Measurements from ENCODE around the gene EFNA3. TPM values are rescaled to one million over a fixed set of nuclear protein-coding genes. Genes with fewer than 3 reads are reported as not detected.

Gene EFNA3
- total and polyA plus RNA-seq, 9 of the 15 experiments (the other 6 are each of a cell fraction or from before 2014, with no cell fraction given): 0.59 to 7.9 (median 4.7) TPM

DNA sequence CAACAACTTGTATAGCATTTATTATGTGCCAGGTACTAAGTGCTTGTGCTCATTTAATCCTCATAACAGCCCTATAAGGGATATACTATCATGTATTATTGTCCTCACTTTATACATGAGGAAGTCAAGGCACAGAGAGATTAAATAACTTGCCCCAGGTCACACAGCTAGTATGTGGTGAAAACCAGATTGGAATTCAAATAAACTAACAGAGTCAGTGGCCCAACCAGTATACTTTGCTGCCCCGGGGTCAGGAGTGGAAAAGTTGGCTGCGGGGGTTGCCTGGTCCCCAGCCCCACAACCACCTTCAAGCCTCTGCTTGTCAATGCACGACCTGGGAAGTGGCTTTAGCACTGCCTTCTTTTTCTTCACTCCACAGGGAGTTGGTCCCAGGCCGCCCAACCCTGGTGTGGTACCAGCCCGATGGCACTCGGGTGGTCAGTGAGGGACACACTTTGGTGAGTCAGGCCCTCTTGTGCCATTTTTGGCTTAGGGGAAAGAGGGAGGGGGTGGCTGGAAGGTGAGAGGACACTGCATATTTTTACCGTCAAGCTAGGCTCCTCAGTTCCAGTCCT is 25.0 kb upstream of the EFNA3 start:
- 85% methylated on average over 4 of the region's 7 CpGs for WGBS (ENCODE audit: insufficient coverage, low coverage, missing lambda C conversion rate)
- TSS peak; percentile 22 for BruUV-seq (replicated peaks)
- FAIRE-seq (no peak), ATAC-seq (no peak), DNase-seq (ENCODE audit: extremely low read depth in 1 of 4, low spot score in 3 of 4) (no peak)
- no peak overlapping the region; a peak in 1 of 4 replicates for H3K9ac ChIP-seq (ENCODE audit: insufficient read depth in 1 of 2, low read depth in 2 of 2, low read length in 2 of 2)
- no peaks in the 10 kb centered on the region for H3K9me3 ChIP-seq (replicated peaks; ENCODE audit: control insufficient read depth, insufficient read depth, low read depth, low read length)
- ChIA-PET POLR2A (interaction anchor here (0.6 to 1.1 kb wide), 3 partner anchors 12 to 93 kb away, joined by 3 read pairs; no protein-coding TSS in a partner anchor), CTCF (ENCODE audit: low intra/inter-chr PET ratio) (no interaction called here)
- peaks cover 27 to 48% of the 10 kb centered on the region in 2 experiments for H3K4me1 ChIP-seq (replicated peaks in 1 of 2; ENCODE audit: control insufficient read depth in 2 of 2, insufficient read depth in 2 of 2, low read length in 2 of 2)
- H2AFZ ChIP-seq (ENCODE audit: low read depth, low read length): no peak overlapping the region
- H3K27ac ChIP-seq (ENCODE audit: extremely low read depth, low read depth, low read length): no peak overlapping the region
- peaks cover 19% of the 10 kb centered on the region for H3K79me2 ChIP-seq (ENCODE audit: control insufficient read depth, insufficient read depth, low read length)
- in situ Hi-C loops (cut with MboI) (no loop called here), intact Hi-C loops (cut with micrococcal nuclease) (no loop called here)
- H3K9me1 ChIP-seq (ENCODE audit: control insufficient read depth, insufficient read depth, low read length): no peaks in the 10 kb centered on the region
- H3K4me3 ChIP-seq: no peak overlapping the region
- no peak overlapping the region for H3K4me2 ChIP-seq (ENCODE audit: insufficient read depth, low read length)
- peaks cover 47% of the 10 kb centered on the region; the same call in 2 of the 3 replicates for H3K36me3 ChIP-seq (ENCODE audit: control insufficient read depth, insufficient read depth, low read length)
- no peaks in the 10 kb centered on the region for H4K20me1 ChIP-seq (replicated peaks; ENCODE audit: control insufficient read depth, insufficient read depth, low read length)
- no peaks in the 10 kb centered on the region for H3K27me3 ChIP-seq (ENCODE audit: control insufficient read depth in 2 of 2, insufficient read depth in 2 of 2, low read length in 2 of 2)
- TF ChIP-seq NR2F6 (CRISPR knock-in tag; IDR thresholded peaks at IDR 0.05): no peak
- no peak for TF ChIP-seq POLR3G (IDR thresholded peaks at IDR 0.05; ENCODE audit: extremely low read depth, insufficient read length, insufficient replicate concordance)
- TF ChIP-seq ZNF561 (CRISPR knock-in tag; conservative IDR thresholded peaks at IDR 0.05): no peak
- TF ChIP-seq, protein P1, sequence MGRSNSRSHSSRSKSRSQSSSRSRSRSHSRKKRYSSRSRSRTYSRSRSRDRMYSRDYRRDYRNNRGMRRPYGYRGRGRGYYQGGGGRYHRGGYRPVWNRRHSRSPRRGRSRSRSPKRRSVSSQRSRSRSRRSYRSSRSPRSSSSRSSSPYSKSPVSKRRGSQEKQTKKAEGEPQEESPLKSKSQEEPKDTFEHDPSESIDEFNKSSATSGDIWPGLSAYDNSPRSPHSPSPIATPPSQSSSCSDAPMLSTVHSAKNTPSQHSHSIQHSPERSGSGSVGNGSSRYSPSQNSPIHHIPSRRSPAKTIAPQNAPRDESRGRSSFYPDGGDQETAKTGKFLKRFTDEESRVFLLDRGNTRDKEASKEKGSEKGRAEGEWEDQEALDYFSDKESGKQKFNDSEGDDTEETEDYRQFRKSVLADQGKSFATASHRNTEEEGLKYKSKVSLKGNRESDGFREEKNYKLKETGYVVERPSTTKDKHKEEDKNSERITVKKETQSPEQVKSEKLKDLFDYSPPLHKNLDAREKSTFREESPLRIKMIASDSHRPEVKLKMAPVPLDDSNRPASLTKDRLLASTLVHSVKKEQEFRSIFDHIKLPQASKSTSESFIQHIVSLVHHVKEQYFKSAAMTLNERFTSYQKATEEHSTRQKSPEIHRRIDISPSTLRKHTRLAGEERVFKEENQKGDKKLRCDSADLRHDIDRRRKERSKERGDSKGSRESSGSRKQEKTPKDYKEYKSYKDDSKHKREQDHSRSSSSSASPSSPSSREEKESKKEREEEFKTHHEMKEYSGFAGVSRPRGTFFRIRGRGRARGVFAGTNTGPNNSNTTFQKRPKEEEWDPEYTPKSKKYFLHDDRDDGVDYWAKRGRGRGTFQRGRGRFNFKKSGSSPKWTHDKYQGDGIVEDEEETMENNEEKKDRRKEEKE (IDR thresholded peaks at IDR 0.05; ENCODE audit: borderline replicate concordance in 1 of 2, control insufficient read depth in 1 of 2, low read depth in 2 of 2, low read length in 1 of 2): no peak
- TF ChIP-seq RNF2 (IDR thresholded peaks at IDR 0.05): no peak
- TF ChIP-seq CC2D1A (IDR thresholded peaks at IDR 0.05): no peak
- TF ChIP-seq, protein P2, sequence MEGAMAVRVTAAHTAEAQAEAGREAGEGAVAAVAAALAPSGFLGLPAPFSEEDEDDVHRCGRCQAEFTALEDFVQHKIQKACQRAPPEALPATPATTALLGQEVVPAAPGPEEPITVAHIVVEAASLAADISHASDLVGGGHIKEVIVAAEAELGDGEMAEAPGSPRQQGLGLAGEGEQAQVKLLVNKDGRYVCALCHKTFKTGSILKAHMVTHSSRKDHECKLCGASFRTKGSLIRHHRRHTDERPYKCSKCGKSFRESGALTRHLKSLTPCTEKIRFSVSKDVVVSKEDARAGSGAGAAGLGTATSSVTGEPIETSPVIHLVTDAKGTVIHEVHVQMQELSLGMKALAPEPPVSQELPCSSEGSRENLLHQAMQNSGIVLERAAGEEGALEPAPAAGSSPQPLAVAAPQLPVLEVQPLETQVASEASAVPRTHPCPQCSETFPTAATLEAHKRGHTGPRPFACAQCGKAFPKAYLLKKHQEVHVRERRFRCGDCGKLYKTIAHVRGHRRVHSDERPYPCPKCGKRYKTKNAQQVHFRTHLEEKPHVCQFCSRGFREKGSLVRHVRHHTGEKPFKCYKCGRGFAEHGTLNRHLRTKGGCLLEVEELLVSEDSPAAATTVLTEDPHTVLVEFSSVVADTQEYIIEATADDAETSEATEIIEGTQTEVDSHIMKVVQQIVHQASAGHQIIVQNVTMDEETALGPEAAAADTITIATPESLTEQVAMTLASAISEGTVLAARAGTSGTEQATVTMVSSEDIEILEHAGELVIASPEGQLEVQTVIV (CRISPR knock-in tag; IDR thresholded peaks at IDR 0.05; ENCODE audit: borderline replicate concordance): no peak
- TF ChIP-seq SP1 (CRISPR knock-in tag; IDR thresholded peaks at IDR 0.05): no peak
- TF ChIP-seq ZNF146 (CRISPR knock-in tag; IDR thresholded peaks at IDR 0.05; ENCODE audit: unreplicated experiment): no peak
- TF ChIP-seq, protein P3, sequence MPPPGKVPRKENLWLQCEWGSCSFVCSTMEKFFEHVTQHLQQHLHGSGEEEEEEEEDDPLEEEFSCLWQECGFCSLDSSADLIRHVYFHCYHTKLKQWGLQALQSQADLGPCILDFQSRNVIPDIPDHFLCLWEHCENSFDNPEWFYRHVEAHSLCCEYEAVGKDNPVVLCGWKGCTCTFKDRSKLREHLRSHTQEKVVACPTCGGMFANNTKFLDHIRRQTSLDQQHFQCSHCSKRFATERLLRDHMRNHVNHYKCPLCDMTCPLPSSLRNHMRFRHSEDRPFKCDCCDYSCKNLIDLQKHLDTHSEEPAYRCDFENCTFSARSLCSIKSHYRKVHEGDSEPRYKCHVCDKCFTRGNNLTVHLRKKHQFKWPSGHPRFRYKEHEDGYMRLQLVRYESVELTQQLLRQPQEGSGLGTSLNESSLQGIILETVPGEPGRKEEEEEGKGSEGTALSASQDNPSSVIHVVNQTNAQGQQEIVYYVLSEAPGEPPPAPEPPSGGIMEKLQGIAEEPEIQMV (tag; conservative IDR thresholded peaks at IDR 0.05; ENCODE audit: low read depth): no peak
- TF ChIP-seq CSDE1 (IDR thresholded peaks at IDR 0.05): no peak
- no peak for TF ChIP-seq EHMT2 (IDR thresholded peaks at IDR 0.05)
- TF ChIP-seq CEBPB (tag; IDR thresholded peaks at IDR 0.05): no peak
